MCF 10A (cell line): ENCODE measurements around the gene STAM. TPM values are rescaled to one million over a fixed set of nuclear protein-coding genes. Genes with fewer than 3 reads are reported as not detected.

Experiments
- BruUV-seq: library from RNA; stranded (reverse); fragments of 400-500 nt; replicated peaks from 2 replicates; lab custom pipeline; 2021; lab: Mats Ljungman, UMichigan
- CTCF ChIA-PET: fragments of 300-600 bp; sonication (Branson Sonifier 250); formaldehyde crosslinking; extraction: SDS; loops from one replicate; lab custom pipeline; 2021; ENCODE audit warnings: antibody characterized with exemption, inconsistent platforms; lab: Yijun Ruan, JAX
- POLR2A ChIA-PET: fragments of 300-600, 350-650 bp; sonication (Branson Sonifier 250); formaldehyde crosslinking; extraction: SDS; loops from one replicate; lab custom pipeline; 2020; ENCODE audit warnings: antibody characterized with exemption, inconsistent platforms; lab: Yijun Ruan, JAX
- DNase-seq: peaks from one replicate; pipeline ENCODE4 v3.0.0-alpha.2; 2018; ENCODE audit not compliant: unreplicated experiment
- H3K27ac Mint-ChIP-seq: one replicate; pipeline ENCODE4 v1.8.0; 2022; ENCODE audit warnings: mild to moderate bottlenecking, low read depth, mixed read lengths; ENCODE audit not compliant: unreplicated experiment
- H3K27me3 Mint-ChIP-seq: one replicate; pipeline ENCODE4 v1.8.0; 2022; ENCODE audit warnings: mixed read lengths; ENCODE audit not compliant: insufficient read depth, unreplicated experiment
- H3K36me3 Mint-ChIP-seq: one replicate; pipeline ENCODE4 v1.8.0; 2022; ENCODE audit warnings: mild to moderate bottlenecking, moderate library complexity, mixed read lengths; ENCODE audit not compliant: insufficient read depth, unreplicated experiment
- H3K4me1 Mint-ChIP-seq: one replicate; pipeline ENCODE4 v1.8.0; 2022; ENCODE audit warnings: mixed read lengths; ENCODE audit not compliant: insufficient read depth, unreplicated experiment
- H3K4me3 Mint-ChIP-seq: one replicate; pipeline ENCODE4 v1.8.0; 2022; ENCODE audit warnings: mild to moderate bottlenecking, moderate library complexity, mixed read lengths; ENCODE audit not compliant: unreplicated experiment
- H3K9me3 Mint-ChIP-seq: one replicate; pipeline ENCODE4 v1.8.0; 2022; ENCODE audit warnings: mixed read lengths; ENCODE audit not compliant: unreplicated experiment
- CTCF ChIP-seq: fragments of 200-600 bp; IDR thresholded peaks from one replicate; pipeline ENCODE4 v1.8.0; 2022; ENCODE audit warnings: antibody characterized with exemption, mild to moderate bottlenecking; ENCODE audit not compliant: unreplicated experiment
- intact Hi-C: fragments of 100-400 bp; cut with micrococcal nuclease; formaldehyde crosslinking; loops from 2 replicates; pipeline ENCODE4 v1.14.1; 2022
- total RNA-seq: library from RNA; stranded (reverse); gene quantifications from 2 replicates; pipeline ENCODE4 v1.2.3, GENCODE V29; 2022

The STAM gene
- total RNA-seq, 1 experiment from 2014 or later = 35.4 TPM

- H3K4me1 Mint-ChIP-seq = peaks cover 19% of the 10 kb centered on the region
- no peak overlapping the region for H3K27ac Mint-ChIP-seq
- intact Hi-C loops = no loop called here
- H3K4me3 Mint-ChIP-seq = no peak overlapping the region
- no peak for DNase-seq
- H3K36me3 Mint-ChIP-seq = peaks cover 11% of the 10 kb centered on the region
- no peaks in the 10 kb centered on the region for H3K27me3 Mint-ChIP-seq
- no TSS peak for BruUV-seq
- no peak for TF ChIP-seq CTCF
- ChIA-PET POLR2A (interaction anchor here (1.2 to 1.9 kb wide), 2 partner anchors 13 to 43 kb away, joined by 5 to 9 read pairs; partner anchors contain the start of gene STAM), CTCF (interaction anchor here (1.0 to 1.4 kb wide), 2 partner anchors 19 to 551 kb away, joined by 3 to 4 read pairs; no protein-coding TSS in a partner anchor)
- no peaks in the 10 kb centered on the region for H3K9me3 Mint-ChIP-seq
Observed at GRCh38 chr10:17687117-17687831, 43.3 kb downstream of the STAM start.

DNA sequence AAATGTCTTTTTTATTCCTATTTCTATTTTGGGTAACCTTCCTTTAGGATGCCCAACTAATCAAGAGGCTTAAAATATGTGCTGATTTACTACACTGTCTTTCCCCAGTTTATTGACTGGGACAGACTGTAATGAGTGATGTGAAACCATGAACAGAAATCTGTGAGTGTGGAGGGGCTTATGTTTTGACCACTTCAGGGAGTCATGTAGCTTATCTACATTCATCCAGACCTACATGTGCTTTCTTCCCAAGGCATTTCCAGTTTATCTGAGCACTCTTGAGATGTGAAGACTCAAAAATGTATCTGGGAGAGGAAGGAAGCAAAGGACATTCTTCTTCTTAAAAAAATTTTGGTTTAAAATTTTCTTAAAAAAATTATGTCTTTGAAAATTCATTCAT lies 45.2 kb downstream of the STAM start:
- CTCF ChIA-PET = interaction anchor here (0.6 to 1.2 kb wide), 3 partner anchors 13 to 1812 kb away, joined by 3 read pairs; no protein-coding TSS in a partner anchor
- Mint-ChIP-seq H3K27me3 (no peaks in the 10 kb centered on the region), H3K4me1 (peaks cover under 1% of the 10 kb centered on the region), H3K4me3 (no peak overlapping the region), H3K27ac (no peak overlapping the region), H3K36me3 (peaks cover 20% of the 10 kb centered on the region), H3K9me3 (no peaks in the 10 kb centered on the region)
- POLR2A ChIA-PET = interaction anchor here (1.0 to 1.9 kb wide), 5 partner anchors 10 to 46 kb away, joined by 3 to 9 read pairs (median 3); no protein-coding TSS in a partner anchor
- no peak for TF ChIP-seq CTCF
- intact Hi-C loops = no loop called here
- DNase-seq = no peak
- no TSS peak for BruUV-seq

DNA sequence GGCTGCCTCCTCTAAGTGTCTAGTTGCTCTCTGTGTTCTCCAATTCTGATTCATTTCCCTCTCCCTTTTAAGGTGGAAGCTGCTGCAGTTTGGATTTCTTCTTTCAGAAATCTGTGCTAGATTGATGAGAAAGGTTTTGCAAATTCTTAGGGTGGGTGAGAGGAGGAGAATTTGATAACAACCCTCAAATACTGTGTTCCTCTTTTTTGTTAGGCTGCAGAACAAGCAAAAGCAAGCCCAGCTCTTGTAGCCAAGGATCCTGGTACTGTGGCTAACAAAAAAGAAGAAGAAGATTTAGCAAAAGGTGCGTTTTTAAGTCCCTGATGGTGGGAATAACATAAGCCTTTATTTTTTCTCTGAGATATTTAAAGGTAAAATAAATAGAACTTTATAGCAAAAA lies 49.1 kb downstream of the STAM start:
- no TSS peak for BruUV-seq
- CTCF ChIA-PET = interaction anchor here (0.6 to 0.8 kb wide), 4 partner anchors 17 to 445 kb away, joined by 3 to 6 read pairs (median 3); no protein-coding TSS in a partner anchor

More for the DNA sequence above, 49.1 kb downstream of the STAM start:
- no peak for DNase-seq
- POLR2A ChIA-PET = interaction anchor here (0.7 to 1.9 kb wide), 3 partner anchors 13 to 49 kb away, joined by 4 to 5 read pairs (median 4); no protein-coding TSS in a partner anchor
- intact Hi-C loops = no loop called here
- Mint-ChIP-seq H3K4me1 (no peaks in the 10 kb centered on the region), H3K9me3 (no peaks in the 10 kb centered on the region), H3K4me3 (no peak overlapping the region), H3K36me3 (peaks cover 33% of the 10 kb centered on the region), H3K27me3 (no peaks in the 10 kb centered on the region), H3K27ac (no peak overlapping the region)
- TF ChIP-seq CTCF = no peak
